Measurements from ENCODE around the gene MISP3.
"Not testable (repeated sequence)": the region's sequence is repeated elsewhere in the genome, so short reads cannot be mapped to it uniquely, and the experiment has no call there.

Gene MISP3

DNA sequence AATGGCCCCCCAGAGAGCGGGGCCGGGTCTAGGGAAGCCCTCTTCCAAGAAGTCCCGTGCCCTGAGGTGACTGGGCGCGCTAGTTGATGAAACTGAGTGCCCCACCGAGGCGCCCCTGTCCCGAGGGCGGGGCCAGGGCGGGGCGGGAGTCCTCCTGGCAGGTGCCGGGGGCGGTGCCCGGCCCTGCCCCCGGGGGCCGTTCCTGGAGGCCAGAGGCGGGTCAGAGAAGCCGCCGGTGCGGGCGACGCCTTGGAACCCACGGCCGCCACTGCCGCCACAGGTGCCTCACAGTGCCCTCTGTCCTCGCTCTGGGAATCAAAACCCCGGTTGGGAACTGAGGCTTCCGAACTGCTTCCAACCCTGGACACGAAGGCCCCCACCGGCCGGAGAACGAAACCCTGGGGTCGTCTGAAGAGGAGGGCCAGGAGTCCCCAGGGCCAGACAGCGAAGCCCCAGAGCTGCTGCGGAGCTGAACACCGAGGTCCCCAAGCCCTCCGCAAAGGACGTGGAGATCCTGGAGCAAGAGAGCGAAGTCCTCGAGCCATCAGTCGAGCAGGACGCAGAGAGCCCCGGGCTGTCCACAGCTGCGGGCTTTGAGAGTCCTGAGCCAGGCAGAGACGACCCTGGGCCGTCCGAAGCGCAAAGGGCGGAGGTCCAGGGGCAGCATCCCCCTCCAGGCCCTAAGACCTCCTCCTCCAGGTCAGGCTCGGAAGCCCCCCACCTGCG is at the start of gene MISP3:
TSS of gene MISP3 (plus strand) at position 252 of the 726 bp plus-strand sequence. CDS start 524 bp downstream, outside the sequence.
- DNase-seq (ENCODE audit: low read depth): no peak

- DNase-seq (ENCODE audit: low read depth): no peak
Measured at GRCh38 chr19:14023404-14024235, 49.0 kb upstream of the MISP3 start.

DNA sequence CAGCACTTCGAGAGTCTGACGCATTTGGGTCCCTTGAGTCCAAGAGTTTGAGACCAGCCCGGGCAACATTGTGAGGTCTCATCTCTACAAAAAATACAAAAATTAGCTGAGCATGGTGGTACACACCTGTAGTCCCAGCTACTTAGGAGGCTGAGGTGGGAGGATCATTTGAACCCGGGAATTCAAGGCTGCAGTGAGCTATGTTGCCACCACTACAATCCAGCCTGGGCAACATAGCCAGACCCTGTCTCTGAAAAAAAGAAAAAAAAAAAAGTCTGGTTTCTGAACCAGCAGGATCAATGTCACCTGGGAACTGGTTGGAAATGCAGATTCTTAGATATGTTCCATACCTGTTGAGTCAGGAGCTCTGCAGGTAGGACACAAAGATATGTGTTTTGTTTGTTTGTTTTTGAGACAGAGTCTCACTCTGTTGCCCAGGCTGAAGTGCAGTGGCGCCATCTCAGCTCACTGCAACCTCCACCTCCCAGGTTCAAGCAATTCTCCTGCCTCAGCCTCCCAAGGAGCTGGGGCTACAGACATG is 45.9 kb upstream of the MISP3 start:
- DNase-seq (ENCODE audit: low read depth): not testable (repeated sequence)

DNA sequence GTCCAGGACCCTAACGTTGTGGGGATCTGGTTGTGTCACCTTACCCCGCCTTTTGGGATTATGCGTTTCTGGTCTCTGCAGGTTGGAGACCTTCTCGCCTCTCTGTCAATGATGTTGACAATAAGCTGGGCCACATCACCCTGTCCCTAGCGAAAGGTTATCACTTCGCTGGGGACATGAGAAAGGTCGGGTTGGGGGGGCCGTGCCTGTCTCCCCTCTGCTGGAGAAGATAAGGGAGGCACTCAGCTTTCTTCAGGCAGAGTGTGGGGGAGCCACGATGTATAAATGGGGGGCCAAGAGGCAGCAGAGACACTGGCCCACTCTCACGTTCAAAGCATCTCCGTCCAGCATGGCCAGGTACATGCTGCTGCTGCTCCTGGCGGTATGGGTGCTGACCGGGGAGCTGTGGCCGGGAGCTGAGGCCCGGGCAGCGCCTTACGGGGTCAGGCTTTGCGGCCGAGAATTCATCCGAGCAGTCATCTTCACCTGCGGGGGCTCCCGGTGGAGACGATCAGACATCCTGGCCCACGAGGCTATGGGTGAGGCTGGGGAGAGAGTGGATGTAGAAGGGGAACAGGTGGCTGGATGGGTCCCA is 44.6 kb upstream of the MISP3 start, which contains the start of gene RLN3:
TSS of gene RLN3 (plus strand) at position 293 of the 595 bp plus-strand sequence. CDS start at position 350, 57 bp downstream.
- DNase-seq (ENCODE audit: low read depth): no peak

DNA sequence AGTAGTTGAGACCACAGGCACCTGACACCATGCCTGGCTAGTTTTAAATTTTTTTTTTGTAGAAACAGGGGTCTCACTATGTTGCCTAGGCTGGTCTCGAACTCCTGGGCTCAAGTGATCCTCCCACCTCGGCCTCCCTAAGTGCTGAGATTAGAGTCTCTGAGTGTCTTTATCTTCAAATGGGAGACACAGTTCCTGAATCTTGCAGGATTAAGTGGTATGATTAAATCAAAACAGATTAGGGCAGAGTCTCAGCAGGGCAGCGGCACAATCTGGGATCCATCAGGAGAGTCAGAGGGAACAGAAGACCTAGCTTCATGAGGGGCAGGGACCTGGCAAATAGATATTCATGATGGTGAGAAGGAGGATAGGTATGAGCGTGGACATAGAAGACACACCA is 43.7 kb upstream of the MISP3 start:
- no peak for DNase-seq (ENCODE audit: low read depth)

- DNase-seq (ENCODE audit: low read depth): peak; percentile 63
Measured at GRCh38 chr19:14030997-14031718, 41.4 kb upstream of the MISP3 start.

- peak; percentile 73 for DNase-seq (ENCODE audit: low read depth)
Measured at GRCh38 chr19:14031719-14032480, 40.7 kb upstream of the MISP3 start, which contains the start of gene IL27RA. Gene IL27RA (plus strand): TSS chr19:14031762. CDS start chr19:14031873, 111 bp downstream.

- DNase-seq (ENCODE audit: low read depth): no peak
Measured at GRCh38 chr19:14033946-14034345, 38.6 kb upstream of the MISP3 start.

- not testable (repeated sequence) for DNase-seq (ENCODE audit: low read depth)
Measured at GRCh38 chr19:14035159-14035558, 37.4 kb upstream of the MISP3 start.

DNA sequence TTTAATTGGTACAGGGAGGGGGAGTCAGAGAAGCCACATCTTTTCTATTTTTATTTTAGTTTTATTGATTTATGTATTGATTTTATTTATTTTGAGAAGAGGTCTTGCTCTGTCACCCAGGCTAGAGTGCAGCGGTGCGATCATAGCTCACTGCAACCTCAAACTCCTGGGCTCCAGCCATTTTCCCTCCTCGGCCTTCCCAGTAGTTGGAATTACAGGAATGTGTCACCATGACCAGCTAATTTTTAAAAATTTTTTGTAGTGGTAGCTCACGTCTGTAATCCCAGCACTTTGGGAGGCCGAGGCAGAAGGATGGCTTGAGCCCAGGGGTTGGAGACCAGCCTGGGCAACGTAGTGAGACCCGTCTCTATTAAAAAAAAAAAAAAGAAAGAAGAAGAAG is 36.9 kb upstream of the MISP3 start:
- DNase-seq (ENCODE audit: low read depth): no peak

GRCh38 chr19:14039181-14039580 is 33.4 kb upstream of the MISP3 start:
- DNase-seq (ENCODE audit: low read depth): no peak

DNA sequence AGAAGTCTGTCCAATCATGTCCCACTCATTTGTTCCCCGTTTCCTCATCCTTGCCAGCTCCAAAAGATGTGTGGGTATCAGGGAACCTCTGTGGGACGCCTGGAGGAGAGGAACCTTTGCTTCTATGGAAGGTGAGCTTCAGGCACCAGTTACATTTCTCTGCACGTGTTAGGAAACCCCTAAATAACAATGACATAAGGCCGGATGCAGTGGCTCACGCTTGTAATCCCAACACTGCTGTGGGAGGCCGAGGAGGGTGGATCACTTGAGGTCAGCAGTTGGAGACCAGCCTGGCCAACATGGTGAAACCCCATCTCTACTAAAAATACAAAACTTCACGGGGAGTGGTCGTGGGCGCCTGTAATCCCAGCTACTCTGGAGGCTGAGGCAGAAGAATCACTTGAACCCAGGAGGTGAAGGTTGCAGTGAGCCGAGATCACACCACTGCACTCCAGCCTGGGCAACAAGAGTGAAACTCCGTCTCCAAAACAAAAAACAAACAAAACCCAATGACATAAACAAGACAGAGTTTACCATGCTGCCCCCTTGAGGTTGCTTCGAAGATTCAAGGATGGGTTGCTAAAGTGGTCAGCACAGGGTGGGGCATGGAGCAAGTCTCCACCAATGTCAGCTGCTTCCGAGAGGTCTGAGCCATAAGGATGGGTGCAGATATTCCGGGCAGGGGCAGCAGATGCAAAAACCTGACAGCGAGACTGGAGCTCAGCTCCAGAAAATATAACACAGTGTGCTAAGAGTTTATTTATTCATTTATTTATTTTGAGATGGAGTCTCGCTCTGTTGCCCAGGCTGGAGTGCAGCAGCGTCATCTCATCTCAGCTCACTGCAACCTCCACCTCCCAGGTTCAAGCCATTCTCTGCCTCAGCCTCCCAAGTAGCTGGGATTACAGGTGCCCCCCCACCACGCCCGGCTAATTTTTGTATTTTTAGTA is 29.7 kb upstream of the MISP3 start:
- DNase-seq (ENCODE audit: low read depth): peak; percentile 26

DNA sequence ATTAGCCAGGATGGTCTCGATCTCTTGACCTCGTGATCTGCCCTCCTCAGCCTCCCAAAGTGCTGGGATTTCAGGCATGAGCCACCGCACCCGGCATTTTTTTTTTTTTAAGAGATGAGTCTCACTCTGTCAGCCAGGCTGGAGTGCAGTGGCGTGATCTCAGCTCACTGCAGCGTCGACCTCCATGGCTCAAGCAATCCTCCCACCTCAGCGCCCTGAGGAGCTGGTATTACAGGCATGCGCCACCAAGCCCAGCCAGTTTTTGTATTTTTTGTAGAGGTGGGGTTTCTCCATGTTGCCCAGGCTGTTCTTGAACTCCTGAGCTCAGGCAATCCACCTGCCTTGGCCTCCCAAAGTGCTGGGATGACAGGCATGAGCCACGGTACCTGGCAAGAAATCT is 24.7 kb upstream of the MISP3 start:
- DNase-seq (ENCODE audit: low read depth): not testable (repeated sequence)

DNA sequence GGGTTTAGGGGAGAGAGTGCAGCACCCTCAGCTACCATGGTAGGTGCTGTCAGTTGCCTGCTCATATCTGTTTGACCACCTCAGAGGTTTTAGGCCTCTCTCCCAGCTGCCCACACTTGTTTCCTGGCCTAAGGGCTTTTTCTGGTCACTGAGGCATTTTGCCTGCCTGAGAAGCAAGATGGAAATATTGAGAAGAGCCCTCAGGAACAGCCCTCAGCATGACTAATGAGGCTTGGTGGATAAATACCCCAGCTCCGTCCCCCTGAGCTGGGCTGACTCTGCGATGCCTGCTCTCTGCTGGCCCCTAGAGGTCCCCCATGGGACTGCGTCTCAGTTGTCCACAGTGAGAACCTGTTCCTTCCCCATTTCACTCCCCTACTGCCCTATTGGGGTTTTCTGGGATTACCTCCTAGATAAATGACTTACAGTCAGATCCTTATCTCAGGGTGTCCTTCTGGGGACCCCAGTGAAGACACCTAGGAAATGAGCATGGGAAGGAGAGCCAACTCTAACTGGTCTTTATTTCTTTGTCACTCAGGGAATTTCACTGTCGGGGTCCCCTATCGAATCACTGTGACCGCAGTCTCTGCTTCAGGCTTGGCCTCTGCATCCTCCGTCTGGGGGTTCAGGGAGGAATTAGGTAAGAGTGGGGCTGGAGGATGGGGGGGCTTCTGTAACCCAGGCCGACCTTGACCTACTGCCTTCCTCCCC is 24.0 kb upstream of the MISP3 start:
- peak; percentile 68 for DNase-seq (ENCODE audit: low read depth)

DNA sequence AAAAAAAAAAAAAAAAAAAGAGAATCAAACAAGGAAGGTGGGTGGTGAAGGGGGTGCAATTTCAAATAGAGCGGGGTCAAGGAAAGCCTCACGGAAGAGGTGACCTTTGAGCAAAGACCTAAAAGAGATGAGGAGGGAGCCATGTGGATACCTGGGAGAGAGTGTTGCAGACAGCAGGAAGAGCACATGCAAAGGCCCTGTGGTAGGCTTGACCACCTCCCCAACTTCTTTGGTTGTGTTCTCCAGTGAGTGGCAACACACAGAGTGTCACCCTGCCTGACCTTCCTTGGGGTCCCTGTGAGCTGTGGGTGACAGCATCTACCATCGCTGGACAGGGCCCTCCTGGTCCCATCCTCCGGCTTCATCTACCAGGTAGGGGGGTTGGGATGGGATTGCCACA is 22.1 kb upstream of the MISP3 start:
- no peak for DNase-seq (ENCODE audit: low read depth)

DNA sequence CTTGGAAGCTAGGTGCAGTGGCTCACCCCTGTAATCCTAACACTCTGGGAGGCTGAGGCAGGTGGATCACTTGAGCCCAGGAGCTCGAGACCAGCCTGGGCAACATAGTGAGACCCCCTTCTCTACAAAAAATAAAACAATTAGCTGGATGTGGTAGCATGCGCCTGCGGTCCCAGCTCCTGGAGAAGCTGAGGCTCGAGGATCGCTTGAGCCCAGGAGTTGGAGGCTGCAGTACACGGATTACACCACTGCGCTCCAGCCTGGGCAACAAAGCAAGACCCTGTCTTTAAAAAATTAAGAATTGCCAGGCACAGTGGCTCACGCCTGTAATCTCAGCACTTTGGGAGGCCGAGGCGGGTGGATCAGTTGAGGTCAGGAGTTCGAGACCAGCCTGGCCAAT is 21.6 kb upstream of the MISP3 start:
- not testable (repeated sequence) for DNase-seq (ENCODE audit: low read depth)

DNA sequence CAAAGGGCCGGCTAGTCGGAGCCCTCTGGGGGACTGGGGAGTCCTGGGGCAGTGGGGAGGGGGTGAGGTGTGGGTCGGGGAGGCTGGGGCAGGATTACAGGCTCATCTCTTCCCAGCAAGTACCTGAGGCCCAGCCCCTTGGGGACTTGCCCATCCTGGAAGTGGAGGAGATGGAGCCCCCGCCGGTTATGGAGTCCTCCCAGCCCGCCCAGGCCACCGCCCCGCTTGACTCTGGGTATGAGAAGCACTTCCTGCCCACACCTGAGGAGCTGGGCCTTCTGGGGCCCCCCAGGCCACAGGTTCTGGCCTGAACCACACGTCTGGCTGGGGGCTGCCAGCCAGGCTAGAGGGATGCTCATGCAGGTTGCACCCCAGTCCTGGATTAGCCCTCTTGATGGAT is 20.6 kb upstream of the MISP3 start:
- DNase-seq (ENCODE audit: low read depth): no peak

GRCh38 chr19:14052470-14052869 is 20.1 kb upstream of the MISP3 start:
- DNase-seq (ENCODE audit: low read depth): no peak

DNA sequence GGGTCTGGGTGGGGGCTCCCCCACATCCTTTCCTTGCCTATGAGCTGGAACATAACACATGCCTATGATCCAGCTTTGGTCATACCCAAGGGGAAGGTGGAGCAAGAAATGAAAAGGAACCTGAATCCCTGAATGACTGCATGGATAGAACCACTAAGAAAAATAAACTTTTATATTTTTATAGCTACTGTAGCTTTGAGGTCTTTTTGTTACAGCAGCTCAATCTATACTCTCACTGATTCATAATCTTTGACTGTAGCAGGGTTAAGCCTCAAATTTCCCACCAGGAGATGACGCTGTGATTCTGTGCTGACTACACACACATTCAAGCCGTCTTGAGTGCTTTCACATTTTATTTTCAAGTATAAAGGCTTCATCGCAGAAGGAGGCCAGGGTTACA is 19.6 kb upstream of the MISP3 start:
- no peak for DNase-seq (ENCODE audit: low read depth)

All from activated gamma-delta T cell treated with anti-CD3 and anti-CD28 coated beads, Interleukin-2, amount 50 U/mL, for 16 hours (primary cell).